Measurements from ENCODE around the gene SEMA5B.

DNA sequence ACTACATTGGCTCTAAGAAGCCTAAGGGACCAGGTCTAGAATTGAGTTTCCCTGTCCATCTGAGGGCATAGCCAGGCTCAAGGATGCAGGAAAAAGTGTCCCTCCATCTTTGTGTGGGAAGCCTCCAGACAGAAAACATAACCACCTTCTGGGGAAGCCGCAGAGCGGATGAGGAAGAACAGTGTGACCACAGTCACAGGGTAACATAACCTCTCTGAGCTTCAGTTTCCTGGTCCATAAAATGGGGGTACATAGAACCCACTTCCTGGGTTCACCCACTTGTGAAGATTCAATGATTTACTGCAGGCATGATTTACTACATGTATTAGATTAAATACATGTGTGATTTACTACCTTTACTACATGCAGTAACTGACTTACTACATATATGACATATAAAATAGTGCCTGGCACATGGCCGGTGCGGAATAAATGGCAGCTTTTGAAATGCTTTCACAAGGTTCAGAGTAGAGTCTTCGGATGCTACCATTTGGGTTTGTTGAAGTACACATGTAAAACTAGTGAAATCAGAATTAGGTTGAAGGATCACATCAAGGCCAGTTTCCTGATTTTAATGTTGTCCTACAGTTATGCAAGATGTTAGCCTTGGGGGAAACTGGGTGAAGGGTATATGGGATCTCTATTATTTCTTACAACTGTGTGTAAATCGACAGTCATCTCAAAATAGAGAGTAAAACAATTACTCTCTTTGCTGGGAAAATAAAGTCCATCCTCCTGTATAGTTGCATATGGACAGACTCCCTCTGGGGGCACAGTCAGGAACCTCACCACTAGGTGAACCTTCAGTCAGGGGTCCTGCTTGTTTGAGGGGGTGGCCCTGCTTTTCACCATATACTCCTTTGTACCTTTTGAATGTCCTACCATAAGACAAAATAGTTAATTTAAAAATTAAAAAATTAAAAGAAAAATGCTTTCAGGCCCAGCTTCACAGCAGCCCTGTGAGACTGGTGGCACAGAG, 86.0 kb downstream of the SEMA5B start:
- TF ChIP-seq, protein P1, sequence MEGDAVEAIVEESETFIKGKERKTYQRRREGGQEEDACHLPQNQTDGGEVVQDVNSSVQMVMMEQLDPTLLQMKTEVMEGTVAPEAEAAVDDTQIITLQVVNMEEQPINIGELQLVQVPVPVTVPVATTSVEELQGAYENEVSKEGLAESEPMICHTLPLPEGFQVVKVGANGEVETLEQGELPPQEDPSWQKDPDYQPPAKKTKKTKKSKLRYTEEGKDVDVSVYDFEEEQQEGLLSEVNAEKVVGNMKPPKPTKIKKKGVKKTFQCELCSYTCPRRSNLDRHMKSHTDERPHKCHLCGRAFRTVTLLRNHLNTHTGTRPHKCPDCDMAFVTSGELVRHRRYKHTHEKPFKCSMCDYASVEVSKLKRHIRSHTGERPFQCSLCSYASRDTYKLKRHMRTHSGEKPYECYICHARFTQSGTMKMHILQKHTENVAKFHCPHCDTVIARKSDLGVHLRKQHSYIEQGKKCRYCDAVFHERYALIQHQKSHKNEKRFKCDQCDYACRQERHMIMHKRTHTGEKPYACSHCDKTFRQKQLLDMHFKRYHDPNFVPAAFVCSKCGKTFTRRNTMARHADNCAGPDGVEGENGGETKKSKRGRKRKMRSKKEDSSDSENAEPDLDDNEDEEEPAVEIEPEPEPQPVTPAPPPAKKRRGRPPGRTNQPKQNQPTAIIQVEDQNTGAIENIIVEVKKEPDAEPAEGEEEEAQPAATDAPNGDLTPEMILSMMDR (IDR thresholded peaks at IDR 0.05 in 2 of 3, conservative IDR thresholded peaks at IDR 0.05 in 1 of 3; ENCODE audit: insufficient read depth in 2 of 3, low read depth in 1 of 3, low read length in 3 of 3), result peak in 1 of 3 experiments; percentile 36; a peak in 2 of 6 replicates
- TF ChIP-seq MLX (CRISPR knock-in tag; conservative IDR thresholded peaks at IDR 0.05), result no peak
- TF ChIP-seq ZNF217 (CRISPR knock-in tag; IDR thresholded peaks at IDR 0.05), result no peak
- TF ChIP-seq BRCA1 (IDR thresholded peaks at IDR 0.05), result no peak
- TF ChIP-seq BRCA1 (CRISPR knock-in tag; IDR thresholded peaks at IDR 0.05), result no peak
- TF ChIP-seq ZBTB33 (CRISPR knock-in tag; IDR thresholded peaks at IDR 0.05), result no peak
- TF ChIP-seq MXI1 (IDR thresholded peaks at IDR 0.05; ENCODE audit: low read depth, low read length), result no peak
- TF ChIP-seq SP2 (IDR thresholded peaks at IDR 0.05; ENCODE audit: extremely low read depth, low read depth, low read length, poor library complexity, severe bottlenecking), result no peak
- no peak for TF ChIP-seq SMARCB1 (IDR thresholded peaks at IDR 0.05; ENCODE audit: insufficient read length, low read depth)
- TF ChIP-seq ADNP (tag; IDR thresholded peaks at IDR 0.05), result no peak
- no peak for TF ChIP-seq ARNT (IDR thresholded peaks at IDR 0.05)
- no peak for TF ChIP-seq TARDBP (IDR thresholded peaks at IDR 0.05)
- TF ChIP-seq, protein P2, sequence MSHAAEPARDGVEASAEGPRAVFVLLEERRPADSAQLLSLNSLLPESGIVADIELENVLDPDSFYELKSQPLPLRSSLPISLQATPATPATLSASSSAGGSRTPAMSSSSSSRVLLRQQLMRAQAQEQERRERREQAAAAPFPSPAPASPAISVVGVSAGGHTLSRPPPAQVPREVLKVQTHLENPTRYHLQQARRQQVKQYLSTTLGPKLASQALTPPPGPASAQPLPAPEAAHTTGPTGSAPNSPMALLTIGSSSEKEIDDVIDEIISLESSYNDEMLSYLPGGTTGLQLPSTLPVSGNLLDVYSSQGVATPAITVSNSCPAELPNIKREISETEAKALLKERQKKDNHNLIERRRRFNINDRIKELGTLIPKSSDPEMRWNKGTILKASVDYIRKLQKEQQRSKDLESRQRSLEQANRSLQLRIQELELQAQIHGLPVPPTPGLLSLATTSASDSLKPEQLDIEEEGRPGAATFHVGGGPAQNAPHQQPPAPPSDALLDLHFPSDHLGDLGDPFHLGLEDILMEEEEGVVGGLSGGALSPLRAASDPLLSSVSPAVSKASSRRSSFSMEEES (CRISPR knock-in tag; IDR thresholded peaks at IDR 0.05), result no peak
- no peak for TF ChIP-seq FOXA1 (IDR thresholded peaks at IDR 0.05; ENCODE audit: borderline replicate concordance)
- TF ChIP-seq MYC (IDR thresholded peaks at IDR 0.05; ENCODE audit: low read depth, low read length), result no peak
- TF ChIP-seq MYC (CRISPR knock-in tag; IDR thresholded peaks at IDR 0.05; ENCODE audit: borderline replicate concordance, low read depth), result no peak

Data from K562 (cell line).